Measurements from ENCODE around the gene C22orf39. TPM values are rescaled to one million over a fixed set of nuclear protein-coding genes. Genes with fewer than 3 reads are reported as not detected.

C22orf39 gene
- total RNA-seq, 1 donor from 2014 or later: 33.3 TPM

DNA sequence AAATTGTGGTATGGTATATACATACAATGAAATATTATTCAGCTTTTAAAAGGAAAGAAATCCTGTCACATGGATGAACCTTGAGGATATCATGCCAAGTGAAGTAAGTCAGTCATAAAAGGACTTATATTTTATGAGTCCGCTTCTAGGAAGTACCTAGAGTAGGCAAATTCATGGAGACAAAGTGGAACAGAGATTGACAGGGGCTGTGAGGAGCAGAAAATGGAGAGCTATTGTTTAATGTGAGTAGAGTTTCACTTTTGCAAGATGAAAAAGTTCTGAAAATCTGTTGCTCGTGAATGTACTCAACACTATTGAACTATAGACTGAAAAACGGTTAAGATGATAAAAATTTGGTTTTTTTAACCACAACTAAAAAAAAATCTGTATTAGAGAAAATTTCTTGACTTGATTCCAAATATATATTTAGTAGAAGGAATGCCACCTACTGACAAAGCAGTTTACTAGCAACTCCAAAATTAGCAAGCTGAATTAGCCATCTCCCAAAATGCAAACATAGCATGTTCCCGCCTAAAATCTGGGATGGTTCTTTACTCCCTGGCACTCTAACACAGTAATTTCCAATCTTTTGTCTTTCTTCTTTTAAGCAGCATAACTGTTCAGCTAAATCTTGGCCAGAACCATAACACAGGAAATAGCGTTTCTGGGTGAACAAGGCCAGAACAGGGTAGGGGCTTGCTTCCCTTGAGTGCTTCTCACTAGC is 30.0 kb upstream of the C22orf39 start:
- DNase-seq (ENCODE audit: low spot score): no peak

DNA sequence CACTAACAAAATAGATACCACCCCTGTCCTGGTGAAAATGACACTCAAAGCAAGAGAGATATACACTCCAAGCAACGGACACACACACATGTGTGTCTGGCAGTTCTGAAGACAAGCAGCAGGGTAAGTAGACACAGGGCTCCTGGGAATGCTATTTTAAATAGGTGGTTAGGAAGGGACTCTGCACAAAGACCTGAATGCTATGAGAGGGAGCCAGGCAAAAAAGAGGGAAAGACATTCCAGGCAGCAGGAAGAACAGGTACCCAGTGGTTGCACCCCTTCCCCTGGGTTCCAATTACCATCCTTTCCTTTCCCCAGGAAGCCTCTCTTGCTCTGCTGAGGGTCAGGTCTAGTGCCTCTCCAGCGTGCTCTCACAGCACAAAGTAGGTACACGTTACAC is 28.5 kb upstream of the C22orf39 start:
- DNase-seq (ENCODE audit: low spot score): no peak

DNA sequence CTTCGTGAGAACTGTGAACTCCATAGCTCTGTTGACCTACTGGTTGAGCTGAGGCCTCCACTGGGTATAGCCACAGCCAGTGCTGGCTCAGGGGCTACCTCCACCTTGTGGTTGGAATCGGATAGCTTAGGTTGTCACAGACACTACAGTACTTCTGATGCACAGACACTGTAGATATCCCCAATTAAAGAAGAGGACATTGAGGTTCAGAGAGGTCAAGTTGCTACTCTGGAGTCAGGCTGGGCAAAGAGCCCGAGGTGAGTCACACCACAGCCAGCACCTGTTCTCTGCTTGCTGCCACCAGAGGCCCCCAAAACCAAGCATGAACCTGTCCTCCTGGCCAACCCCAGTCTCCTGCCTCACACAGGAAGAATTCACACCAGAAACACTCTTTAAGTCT is 26.1 kb upstream of the C22orf39 start:
- DNase-seq (ENCODE audit: low spot score): no peak

- no peak for DNase-seq (ENCODE audit: low spot score)
Observed at GRCh38 chr22:19472233-19472632, 24.7 kb upstream of the C22orf39 start.

GRCh38 chr22:19471572-19471971 is 24.1 kb upstream of the C22orf39 start:
- no peak for DNase-seq (ENCODE audit: low spot score)

- no peak for DNase-seq (ENCODE audit: low spot score)
Observed at GRCh38 chr22:19470010-19470409, 22.5 kb upstream of the C22orf39 start.

GRCh38 chr22:19469421-19469820 is 21.9 kb upstream of the C22orf39 start:
- no peak for DNase-seq (ENCODE audit: low spot score)

GRCh38 chr22:19467912-19468311 is 20.4 kb upstream of the C22orf39 start:
- no peak for DNase-seq (ENCODE audit: low spot score)

GRCh38 chr22:19466848-19467752 is 19.6 kb upstream of the C22orf39 start:
- no peak for DNase-seq (ENCODE audit: low spot score)

GRCh38 chr22:19466126-19466716 is 18.7 kb upstream of the C22orf39 start:
- DNase-seq (ENCODE audit: low spot score): no peak

- DNase-seq (ENCODE audit: low spot score): no peak
Observed at GRCh38 chr22:19464975-19465374, 17.5 kb upstream of the C22orf39 start.

GRCh38 chr22:19464546-19464945 is 17.0 kb upstream of the C22orf39 start:
- DNase-seq (ENCODE audit: low spot score): no peak

- no peak for DNase-seq (ENCODE audit: low spot score)
Observed at GRCh38 chr22:19463491-19464469, 16.3 kb upstream of the C22orf39 start.

- DNase-seq (ENCODE audit: low spot score): no peak
Observed at GRCh38 chr22:19463008-19463407, 15.5 kb upstream of the C22orf39 start.

GRCh38 chr22:19461506-19461905 is 14.0 kb upstream of the C22orf39 start:
- DNase-seq (ENCODE audit: low spot score): no peak

- DNase-seq (ENCODE audit: low spot score): no peak
Observed at GRCh38 chr22:19460036-19460435, 12.5 kb upstream of the C22orf39 start.

DNA sequence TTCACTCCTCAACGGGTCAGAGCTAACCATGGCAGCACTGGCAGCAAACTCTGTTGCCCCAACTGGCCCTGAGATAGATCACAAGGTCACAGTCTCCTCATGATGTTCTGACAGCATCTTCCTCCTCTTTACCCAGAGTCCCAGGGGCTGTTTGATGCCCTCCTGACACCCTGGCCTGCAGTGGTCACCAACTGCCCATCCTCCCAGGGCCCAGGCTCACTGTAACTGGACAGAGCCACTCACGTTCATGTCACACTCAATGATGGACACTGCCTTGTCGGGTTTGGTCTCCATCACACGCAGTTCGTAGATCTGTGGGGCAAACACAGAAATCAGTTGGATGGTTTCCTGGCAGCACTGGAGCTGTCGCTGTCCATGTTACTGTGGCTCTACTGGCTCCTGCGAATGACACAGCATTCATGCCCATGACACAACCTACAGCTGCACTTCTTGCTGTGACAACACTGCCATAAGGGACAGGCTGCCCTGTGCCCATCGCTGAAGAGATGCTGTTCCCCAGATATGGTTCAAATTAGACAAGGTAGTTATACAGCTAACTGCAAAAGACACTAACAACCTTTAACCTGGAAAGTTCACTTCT is 10.4 kb upstream of the C22orf39 start:
- DNase-seq (ENCODE audit: low spot score): no peak

DNA sequence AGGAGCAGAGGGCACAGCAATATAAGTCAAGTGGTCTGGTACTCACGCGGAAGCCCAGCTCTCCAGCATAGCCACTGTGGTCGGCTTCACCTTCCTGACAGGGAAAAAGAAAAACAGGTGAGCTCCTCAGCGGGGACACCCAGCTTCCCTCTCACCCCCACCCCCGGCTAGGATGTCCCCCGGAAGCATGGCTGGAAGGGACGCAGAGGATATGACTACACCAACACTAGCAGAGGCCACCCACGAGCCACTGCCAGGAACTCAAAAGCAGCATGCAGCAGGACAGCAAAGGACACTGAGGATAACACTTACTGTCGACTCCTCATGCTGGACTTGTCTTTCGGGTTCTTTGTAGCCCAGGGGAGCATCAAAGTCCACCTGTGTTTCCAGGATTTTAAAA is 9.0 kb upstream of the C22orf39 start:
- no peak for DNase-seq (ENCODE audit: low spot score)

- DNase-seq (ENCODE audit: low spot score): no peak
Observed at GRCh38 chr22:19455585-19456370, 8.3 kb upstream of the C22orf39 start.

GRCh38 chr22:19455033-19455432 is 7.5 kb upstream of the C22orf39 start:
- DNase-seq (ENCODE audit: low spot score): no peak
